GM12892 (cell line): ENCODE results near the gene AP3B2.

Experiments
- POLR2A ChIP-seq: IDR thresholded peaks from 2 replicates; pipeline ENCODE4 v1.6.1; 2011; ENCODE audit warnings: low read depth, low read length, control low read depth
- POLR2AphosphoS5 ChIP-seq: IDR thresholded peaks from 2 replicates; pipeline ENCODE4 v1.6.1; 2011; ENCODE audit warnings: low read depth, low read length, control low read depth
- TAF1 ChIP-seq: IDR thresholded peaks from 2 replicates; pipeline ENCODE4 v1.6.1; 2011; ENCODE audit warnings: low read depth, mild to moderate bottlenecking, control low read depth, low read length, borderline replicate concordance

DNA sequence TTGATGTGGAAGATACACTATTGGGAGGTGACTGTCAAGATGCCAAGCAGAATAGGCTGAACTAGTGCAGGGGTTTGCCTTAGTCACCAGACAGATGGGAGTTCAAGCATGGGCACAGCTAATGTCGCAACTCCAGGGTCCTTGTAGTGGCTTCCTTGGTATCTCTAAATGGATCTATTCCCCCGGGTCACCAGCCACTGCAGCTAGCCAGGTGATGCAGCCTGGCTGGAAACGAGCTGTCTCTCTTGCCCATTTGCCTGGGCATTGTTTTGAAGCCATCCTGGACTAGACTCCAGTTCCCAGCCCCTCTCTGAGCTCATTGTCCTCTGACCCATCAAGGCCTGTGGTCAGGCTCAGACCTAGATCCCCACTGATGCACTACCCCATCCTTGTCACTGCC lies 54.1 kb downstream of the AP3B2 start:
- TF ChIP-seq POLR2A (no peak), TAF1 (no peak), POLR2AphosphoS5 (no peak)
